ENCODE results near the gene CACYBP.
"Not testable (repeated sequence)": the region's sequence is repeated elsewhere in the genome, so short reads cannot be mapped to it uniquely, and the experiment has no call there.

The CACYBP gene

GRCh38 chr1:175042650-175043049, 42.9 kb downstream of the CACYBP start:
- intact Hi-C loops (cut with micrococcal nuclease), result no loop called here
- Mint-ChIP-seq H3K36me3 (ENCODE audit: low read depth) (no peaks in the 10 kb centered on the region), H3K27me3 (no peaks in the 10 kb centered on the region), H3K27ac (no peak overlapping the region), H3K9me3 (peaks cover 9% of the 10 kb centered on the region), H3K4me3 (no peak overlapping the region), H3K4me1 (ENCODE audit: low read depth) (no peaks in the 10 kb centered on the region)

GRCh38 chr1:175043824-175044223, 44.1 kb downstream of the CACYBP start:
- no peaks in the 10 kb centered on the region for H3K27me3 Mint-ChIP-seq
- H3K9me3 Mint-ChIP-seq, result peaks cover 9% of the 10 kb centered on the region
- intact Hi-C loops (cut with micrococcal nuclease), result no loop called here
- H3K4me1 Mint-ChIP-seq (ENCODE audit: low read depth), result no peaks in the 10 kb centered on the region
- H3K27ac Mint-ChIP-seq, result no peak overlapping the region
- H3K36me3 Mint-ChIP-seq (ENCODE audit: low read depth), result no peaks in the 10 kb centered on the region
- H3K4me3 Mint-ChIP-seq, result no peak overlapping the region

DNA sequence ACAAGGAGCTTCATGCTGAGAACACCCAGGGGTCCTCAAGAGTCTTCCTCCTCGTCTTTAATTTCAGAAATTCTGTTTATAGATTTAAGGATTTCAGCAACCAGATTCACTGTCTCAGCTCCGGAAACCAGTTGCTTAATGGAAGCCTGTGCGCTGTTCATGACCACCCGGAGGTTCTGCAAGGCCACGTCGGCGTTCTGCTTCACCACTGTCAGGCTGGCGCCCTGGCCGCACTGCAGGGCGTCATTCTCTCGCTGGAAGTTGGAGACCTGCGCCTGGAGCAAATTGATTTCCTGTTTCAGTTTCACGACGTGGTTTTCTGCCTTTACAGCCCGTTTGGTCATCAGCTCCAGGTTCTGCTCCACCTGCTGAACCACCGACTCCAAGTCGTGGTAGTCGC, 44.8 kb downstream of the CACYBP start:
- H3K9me3 Mint-ChIP-seq; H3K36me3 Mint-ChIP-seq (ENCODE audit: low read depth); H3K27me3 Mint-ChIP-seq; intact Hi-C loops (cut with micrococcal nuclease); H3K4me1 Mint-ChIP-seq (ENCODE audit: low read depth); H3K4me3 Mint-ChIP-seq; H3K27ac Mint-ChIP-seq: not testable (repeated sequence)

- intact Hi-C loops (cut with micrococcal nuclease), result no loop called here
- H3K27me3 Mint-ChIP-seq, result no peaks in the 10 kb centered on the region
- H3K4me3 Mint-ChIP-seq, result no peak overlapping the region
- peaks cover 9% of the 10 kb centered on the region for H3K9me3 Mint-ChIP-seq
- no peaks in the 10 kb centered on the region for H3K36me3 Mint-ChIP-seq (ENCODE audit: low read depth)
- H3K4me1 Mint-ChIP-seq (ENCODE audit: low read depth), result no peaks in the 10 kb centered on the region
- H3K27ac Mint-ChIP-seq, result no peak overlapping the region
Observed at GRCh38 chr1:175045097-175045496, 45.4 kb downstream of the CACYBP start.

DNA sequence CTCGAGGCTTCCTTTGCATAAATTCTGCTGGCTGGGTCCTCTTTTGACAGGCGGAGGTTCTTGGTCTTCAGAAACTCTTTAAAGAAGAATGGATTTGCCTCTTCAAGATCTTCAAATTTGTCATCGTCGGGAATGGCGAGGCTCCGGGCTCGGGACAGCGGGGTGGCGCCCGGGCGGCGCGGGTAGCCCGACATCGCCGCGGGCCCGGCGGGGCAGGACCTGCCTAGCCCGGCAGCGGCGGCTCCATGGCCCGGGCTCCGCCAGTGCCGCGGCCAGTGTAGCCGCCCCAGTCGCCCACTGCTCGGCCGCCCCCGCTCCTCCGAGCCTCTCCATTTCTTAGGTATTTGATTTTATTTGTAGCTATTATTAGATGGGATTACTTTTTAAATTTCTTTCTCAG, 45.8 kb downstream of the CACYBP start:
- Mint-ChIP-seq H3K27ac (no peak overlapping the region), H3K9me3 (peaks cover 9% of the 10 kb centered on the region), H3K27me3 (no peaks in the 10 kb centered on the region), H3K36me3 (ENCODE audit: low read depth) (no peaks in the 10 kb centered on the region), H3K4me3 (no peak overlapping the region), H3K4me1 (ENCODE audit: low read depth) (no peaks in the 10 kb centered on the region)
- intact Hi-C loops (cut with micrococcal nuclease), result no loop called here

GRCh38 chr1:175050992-175051391, 51.2 kb downstream of the CACYBP start:
- H3K36me3 Mint-ChIP-seq (ENCODE audit: low read depth), result no peaks in the 10 kb centered on the region

GRCh38 chr1:175054736-175055135, 55.0 kb downstream of the CACYBP start:
- Mint-ChIP-seq H3K27ac (no peak overlapping the region), H3K27me3 (no peaks in the 10 kb centered on the region), H3K36me3 (ENCODE audit: low read depth) (no peaks in the 10 kb centered on the region)

More at GRCh38 chr1:175050992-175051391, 51.2 kb downstream of the CACYBP start:
- H3K27me3 Mint-ChIP-seq, result no peaks in the 10 kb centered on the region
- no peaks in the 10 kb centered on the region for H3K4me1 Mint-ChIP-seq (ENCODE audit: low read depth)
- H3K27ac Mint-ChIP-seq, result no peak overlapping the region
- H3K9me3 Mint-ChIP-seq, result no peaks in the 10 kb centered on the region
- intact Hi-C loops (cut with micrococcal nuclease), result no loop called here
- no peak overlapping the region for H3K4me3 Mint-ChIP-seq

More at GRCh38 chr1:175054736-175055135, 55.0 kb downstream of the CACYBP start:
- Mint-ChIP-seq H3K4me3 (no peak overlapping the region), H3K4me1 (ENCODE audit: low read depth) (no peaks in the 10 kb centered on the region), H3K9me3 (peaks cover 7% of the 10 kb centered on the region)
- intact Hi-C loops (cut with micrococcal nuclease), result no loop called here

Data from dendritic cell treated with granulocyte-macrophage colony-stimulating factor and Interleukin-4, amounts not matched to agents 40 ng/mL and 50 ng/mL, for 4 days (primary cell).